ENCODE measurements around the gene ZNF320.
"Not testable (repeated sequence)": the region's sequence is repeated elsewhere in the genome, so short reads cannot be mapped to it uniquely, and the experiment has no call there.

- TF ChIP-seq CTCF (IDR thresholded peaks at IDR 0.05; ENCODE audit: low read length); EZH2 (IDR thresholded peaks at IDR 0.05; ENCODE audit: borderline replicate concordance, low read length): not testable (repeated sequence)
Measured at GRCh38 chr19:52868031-52868430, 29.4 kb downstream of the ZNF320 start.
